Dermis microvascular lymphatic vessel endothelial cell (primary cell): Measurements from ENCODE around the gene PRRT2. TPM values are rescaled to one million over a fixed set of nuclear protein-coding genes. Genes with fewer than 3 reads are reported as not detected.
"Not testable (repeated sequence)": the region's sequence is repeated elsewhere in the genome, so short reads cannot be mapped to it uniquely, and the experiment has no call there.

Experiments
- DNase-seq, 2 donors: peaks; one replicate each; pipeline versions ENCODE4 v3.0.0 to v3.0.0-alpha.2; 2010; ENCODE audit warnings: low read depth in 2 of 2
- total RNA-seq: library from RNA; depleted of rRNA; stranded (reverse); fragments of >200 nt; gene quantifications from 2 replicates; pipeline ENCODE4 v1.2.1, GENCODE V29; 2014

The PRRT2 gene
- total RNA-seq, 1 donor from 2014 or later, result not detected

DNA sequence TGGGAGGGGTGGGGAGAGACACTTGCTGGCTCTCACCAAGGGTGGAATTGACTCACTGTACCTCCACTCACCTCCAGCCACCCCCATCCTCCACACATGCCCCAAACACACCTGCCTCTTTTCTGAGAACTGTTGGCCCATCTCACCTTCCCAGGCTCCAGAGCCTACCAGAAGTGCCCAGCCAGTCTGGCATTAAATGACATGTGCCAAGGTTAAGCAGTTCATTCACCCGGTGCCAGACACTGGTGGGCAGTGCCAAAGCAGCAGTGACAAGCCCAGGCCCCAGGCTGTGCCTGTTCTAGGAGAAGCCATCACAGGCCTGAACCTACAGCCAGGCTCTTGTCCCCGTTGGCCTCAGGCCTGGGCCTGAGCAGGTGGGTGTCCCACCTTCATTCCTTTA lies 19.5 kb downstream of the PRRT2 start:
- no peak for DNase-seq

DNA sequence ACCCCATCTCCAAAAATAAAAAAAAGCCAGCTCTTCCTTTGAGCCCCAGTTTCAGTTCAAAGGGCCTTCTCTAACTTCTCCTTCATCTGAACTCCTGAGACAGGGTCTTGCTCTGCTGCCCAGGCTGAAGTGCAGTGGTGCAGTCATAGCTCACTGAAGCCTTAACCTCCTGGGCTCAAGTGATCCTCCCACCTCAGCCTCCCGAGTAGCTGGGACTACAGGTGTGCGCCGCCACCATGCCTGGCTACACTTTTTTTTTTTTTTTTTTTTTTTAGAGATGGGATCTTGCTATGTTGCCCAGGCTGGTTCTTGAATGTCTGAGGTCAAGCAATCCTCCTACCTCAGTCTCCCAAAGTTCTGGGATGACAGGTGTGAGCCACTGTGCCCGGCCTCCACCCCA lies 21.2 kb downstream of the PRRT2 start:
- DNase-seq, result not testable (repeated sequence)

DNA sequence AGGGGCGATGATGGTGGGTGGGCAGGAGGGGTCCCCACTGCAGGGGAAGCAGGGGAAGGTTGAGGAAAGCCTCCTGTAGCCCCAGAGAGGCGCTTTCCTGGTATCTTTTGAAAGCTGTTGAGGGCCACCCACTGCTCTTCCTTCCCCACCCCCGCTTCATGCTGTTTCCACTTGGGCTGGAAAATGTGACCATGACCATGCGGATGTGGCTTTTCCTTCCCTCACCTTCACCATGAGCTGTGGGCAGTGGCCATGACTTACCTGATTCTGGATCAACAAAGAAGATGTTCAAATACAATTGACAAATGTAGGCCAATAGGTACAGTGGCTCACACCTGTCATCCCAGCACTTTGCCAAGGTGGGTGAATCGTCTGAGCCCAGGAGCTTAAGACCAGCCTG lies 22.1 kb downstream of the PRRT2 start:
- no peak for DNase-seq

- DNase-seq, result no peak
Measured at GRCh38 chr16:29835926-29836325, 23.9 kb downstream of the PRRT2 start.

- DNase-seq, result no peak
Measured at GRCh38 chr16:29836623-29837022, 24.6 kb downstream of the PRRT2 start.

- DNase-seq, result peak in 1 of 2 donors; percentile 81
Measured at GRCh38 chr16:29837841-29838240, 25.8 kb downstream of the PRRT2 start.

- DNase-seq, result no peak
Measured at GRCh38 chr16:29839822-29840221, 27.8 kb downstream of the PRRT2 start.

GRCh38 chr16:29840240-29840639 lies 28.2 kb downstream of the PRRT2 start:
- DNase-seq, result no peak

GRCh38 chr16:29841631-29842030 lies 29.6 kb downstream of the PRRT2 start:
- DNase-seq, result no peak

GRCh38 chr16:29842732-29843346 lies 30.8 kb downstream of the PRRT2 start:
- DNase-seq, result no peak

DNA sequence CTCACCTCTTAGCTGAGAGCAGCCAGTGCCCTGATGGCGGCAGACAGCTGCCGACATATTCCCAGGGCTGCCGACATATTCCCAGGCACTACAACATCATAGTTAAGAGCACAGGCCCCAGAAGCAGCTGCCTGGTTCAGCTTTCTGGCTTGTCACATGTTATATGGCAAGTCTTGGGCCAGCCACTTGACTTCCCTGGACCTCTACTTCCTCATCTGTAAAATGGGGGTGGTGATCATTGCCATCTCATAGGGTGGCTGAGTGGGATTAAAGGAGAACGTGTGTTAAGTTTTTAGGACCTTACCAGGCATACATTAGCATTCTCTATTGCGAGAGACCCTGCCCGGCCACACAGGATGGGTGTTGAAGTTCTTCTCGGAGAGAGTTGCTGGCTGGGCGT lies 31.9 kb downstream of the PRRT2 start:
- DNase-seq, result no peak

DNA sequence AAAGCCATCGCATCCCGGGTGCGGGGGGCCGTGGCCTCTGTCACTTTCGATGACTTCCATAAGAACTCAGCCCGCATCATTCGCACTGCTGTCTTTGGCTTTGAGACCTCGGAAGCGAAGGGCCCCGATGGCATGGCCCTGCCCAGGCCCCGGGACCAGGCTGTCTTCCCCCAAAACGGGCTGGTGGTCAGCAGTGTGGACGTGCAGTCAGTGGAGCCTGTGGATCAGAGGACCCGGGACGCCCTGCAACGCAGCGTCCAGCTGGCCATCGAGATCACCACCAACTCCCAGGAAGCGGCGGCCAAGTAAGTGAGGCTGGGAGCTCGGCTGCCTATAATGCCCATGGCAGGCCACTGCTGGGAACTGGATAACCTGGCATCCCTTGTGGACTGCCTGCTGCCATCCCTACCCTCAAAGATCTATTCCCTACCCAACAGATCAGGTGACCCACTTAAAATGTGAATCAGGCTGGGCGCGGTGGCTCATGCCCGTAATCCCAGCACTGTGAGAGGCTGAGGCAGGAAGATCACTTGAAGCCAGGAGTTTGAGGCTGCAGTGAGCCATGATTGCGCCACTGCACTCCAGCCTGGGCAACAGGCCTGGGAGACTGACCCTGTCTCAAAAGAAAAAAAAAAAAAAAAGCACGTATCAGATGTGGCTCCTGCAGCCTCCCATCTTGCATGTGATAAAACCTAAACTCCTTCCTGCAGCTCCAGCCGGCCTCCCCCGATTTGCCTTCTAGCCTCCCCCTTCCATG lies 32.8 kb downstream of the PRRT2 start:
- no peak for DNase-seq

- no peak for DNase-seq
Measured at GRCh38 chr16:29845656-29846055, 33.7 kb downstream of the PRRT2 start.

- peak; percentile 34 to 76 for DNase-seq
Measured at GRCh38 chr16:29848420-29849297, 36.7 kb downstream of the PRRT2 start.

GRCh38 chr16:29849505-29849904 lies 37.5 kb downstream of the PRRT2 start:
- no peak for DNase-seq

- no peak for DNase-seq
Measured at GRCh38 chr16:29850998-29851397, 39.0 kb downstream of the PRRT2 start.

DNA sequence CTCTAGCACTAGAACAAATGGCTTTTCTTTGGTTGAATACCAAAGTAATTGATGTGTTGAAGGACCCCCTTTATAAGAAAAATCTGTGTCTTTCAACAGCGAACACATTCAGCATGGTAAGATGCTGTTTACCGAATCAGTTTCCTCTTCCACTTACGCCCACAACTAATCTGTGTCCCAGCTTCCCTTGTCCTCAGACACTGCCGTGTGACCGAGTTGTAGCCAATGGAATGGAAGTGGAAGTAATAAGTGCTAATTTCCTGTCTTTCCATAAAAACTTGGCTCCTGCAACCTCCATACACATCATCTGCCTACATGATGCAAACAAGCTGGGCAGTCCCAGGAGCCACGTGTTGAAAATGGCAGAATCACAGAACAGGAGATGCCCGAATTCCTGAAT lies 40.7 kb downstream of the PRRT2 start:
- DNase-seq, result peak; percentile 90 to 92

DNA sequence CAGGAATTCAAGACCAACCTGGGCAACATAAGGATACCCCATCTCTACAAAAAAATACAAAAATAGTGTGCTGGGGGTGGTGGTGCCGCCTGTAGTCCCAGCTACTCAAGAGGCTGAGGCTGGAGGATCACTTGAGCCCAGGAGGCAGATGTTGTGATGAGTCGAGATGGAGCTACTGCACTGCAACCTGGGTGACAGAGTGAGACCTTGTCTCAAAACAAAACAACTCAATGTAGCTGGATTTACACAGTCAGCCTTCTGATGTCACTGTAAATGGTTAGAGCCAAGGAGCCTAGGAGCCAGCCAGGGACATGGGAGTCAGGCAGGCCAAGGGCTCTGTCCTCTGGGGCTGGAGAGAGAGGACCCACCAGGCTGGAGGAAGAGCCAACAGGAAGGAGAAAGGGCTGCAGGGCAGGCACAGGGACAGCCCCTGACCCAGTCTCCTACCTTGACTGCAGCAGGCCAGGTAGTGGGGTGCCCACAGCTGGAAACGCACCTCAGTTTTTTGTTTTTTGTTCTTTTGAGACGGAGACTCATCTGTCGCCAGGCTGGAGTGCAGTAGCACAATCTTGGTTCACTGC lies 42.6 kb downstream of the PRRT2 start:
- DNase-seq, result no peak

- no peak for DNase-seq
Measured at GRCh38 chr16:29857133-29857760, 45.3 kb downstream of the PRRT2 start.

DNA sequence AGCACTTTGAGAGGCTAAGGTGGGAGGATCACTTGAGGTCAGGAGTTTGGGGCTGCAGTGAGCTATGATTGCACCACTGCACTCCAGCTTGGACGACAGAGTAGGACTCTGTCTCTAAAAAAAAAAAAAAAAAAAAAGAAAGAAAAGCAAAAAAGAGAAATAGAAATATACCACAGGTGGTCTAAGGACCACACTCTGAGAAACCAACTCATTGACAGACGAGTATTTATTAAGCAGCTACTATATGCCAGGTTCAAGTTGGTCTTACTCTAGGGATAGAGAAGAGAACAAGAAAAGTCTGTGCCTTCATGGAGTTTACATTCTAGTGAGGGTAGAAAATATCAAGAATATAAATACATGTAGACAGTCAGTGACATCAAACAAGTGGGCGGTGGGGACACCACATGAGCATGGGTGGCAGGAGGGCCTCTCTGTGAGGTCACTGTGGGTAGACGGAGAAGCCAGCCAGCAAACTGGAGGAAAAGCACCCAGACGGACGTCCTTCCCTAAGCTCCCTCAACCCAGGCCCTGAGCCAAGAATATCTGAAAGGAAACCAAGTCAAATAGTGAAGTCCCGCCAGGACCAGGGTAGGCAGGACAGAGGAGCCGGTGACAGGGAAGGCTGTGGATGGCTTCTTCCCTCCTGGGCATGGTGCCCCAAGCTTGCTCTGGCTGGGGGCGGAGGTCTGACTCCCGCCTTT lies 46.3 kb downstream of the PRRT2 start:
- DNase-seq, result no peak

- no peak for DNase-seq
Measured at GRCh38 chr16:29858974-29859373, 47.0 kb downstream of the PRRT2 start.
